Psoas muscle (tissue), 8 donors: ENCODE data around the gene PBRM1. TPM values are rescaled to one million over a fixed set of nuclear protein-coding genes. Genes with fewer than 3 reads are reported as not detected.

Experiments
- ATAC-seq, 4 donors: fragments of 200-7000 bp; cut with Tn5 transposase; one replicate each; pipeline ENCODE4 v1.9.1; 2020; ENCODE audit warnings: moderate library complexity in 3 of 4, mild to moderate bottlenecking in 2 of 4
- DNase-seq, 2 donors: peaks; one replicate each; pipeline ENCODE4 v3.0.0-alpha.2; 2020
- H3K27ac ChIP-seq: fragments of 200-600 bp; one replicate; pipeline ENCODE4 v1.8.0; 2022
- H3K27me3 ChIP-seq, 3 donors: fragments of 200-600 bp in 1 of 3; one replicate each; pipeline versions ENCODE4 v1.6.1 to v1.8.0; 2013 to 2022; ENCODE audit warnings: low read length in 2 of 3, mild to moderate bottlenecking in 2 of 3, moderate library complexity in 1 of 3; ENCODE audit not compliant: insufficient read depth in 3 of 3
- H3K36me3 ChIP-seq, 2 donors: fragments of 200-600 bp in 1 of 2; one replicate each; pipeline versions ENCODE4 v1.6.1 to v1.8.0; 2013 to 2022; ENCODE audit warnings: low read depth in 1 of 2, mild to moderate bottlenecking in 1 of 2, moderate library complexity in 1 of 2; ENCODE audit not compliant: insufficient read depth in 1 of 2
- H3K4me1 ChIP-seq: fragments of 200-600 bp; one replicate; pipeline ENCODE4 v1.8.0; 2022
- H3K4me3 ChIP-seq: fragments of 200-600 bp; one replicate; pipeline ENCODE4 v1.8.0; 2022; ENCODE audit warnings: mild to moderate bottlenecking
- H3K9me3 ChIP-seq: fragments of 200-600 bp; one replicate; pipeline ENCODE4 v1.8.0; 2022
- CTCF ChIP-seq: fragments of 200-600 bp; IDR thresholded peaks from one replicate; pipeline ENCODE4 v1.8.0; 2022; ENCODE audit warnings: antibody characterized with exemption
- WGBS, 3 donors: extraction: QIAGEN DNeasy Blood & Tissue Kit; methylation state at CpG; one replicate each; pipeline versions ENCODE4 v1.1.6 to v1.1.7; 2013; 5-methylcytosine and 5-hydroxymethylcytosine counted together
- intact Hi-C, 2 donors: fragments of 100-400 bp; cut with DNase I; formaldehyde crosslinking; loops; one replicate each; pipeline versions ENCODE4 v1.11.0 to v1.14.2; 2022
- polyA plus RNA-seq, 3 donors: library from polyadenylated mRNA; stranded (reverse); fragments of 200-250 nt; gene quantifications; one replicate each; pipeline ENCODE4 v1.2.3, GENCODE V29; 2013
- total RNA-seq, 4 donors: library from RNA; stranded (reverse); fragmentation: NEBNext Ultra II Directional in 2 of 4; extraction: Animal tissue kit (Norgen Biotek cat#: 25700) in 2 of 4; gene quantifications; one replicate each; pipeline versions ENCODE4 v1.2.1 to v1.2.4, GENCODE V29; 2021 to 2023
- donor health status: healthy with polysubstance abuse.
- donor health status: DM: no; HTN: no; CAD: no; lungs with moderate emphysema.
- donor health status: Bipolar disorder and iron deficiency.
- donor health status: healthy.
- donor health status: DM: yes; HTN: yes; CAD: no.
- donor health status: DM: no; HTN: no; CAD: no.
- donor health status: DM: no; HTN: no; CAD: no.
- donor health status: DM: yes; HTN: yes; CAD: no.

PBRM1 gene
- total and polyA plus RNA-seq, 7 donors, result 7.5 to 46.7 (median 38.0) TPM

- TF ChIP-seq CTCF, result no peak
- no peaks in the 10 kb centered on the region for H3K4me1 ChIP-seq
- no peak for ATAC-seq
- intact Hi-C loops, result no loop called here
- no peaks in the 10 kb centered on the region for H3K9me3 ChIP-seq
- H3K4me3 ChIP-seq, result no peak overlapping the region
- no peaks in the 10 kb centered on the region for H3K27me3 ChIP-seq
- DNase-seq, result no peak
- WGBS, 3 donors, result 84% methylated on average over 4 of the region's 4 CpGs
- H3K36me3 ChIP-seq, result peaks cover 37 to 92% of the 10 kb centered on the region in 2 donors
- no peak overlapping the region for H3K27ac ChIP-seq
Measured at GRCh38 chr3:52695798-52696671, 10.3 kb upstream of the PBRM1 start.

GRCh38 chr3:52694528-52695189 is 8.9 kb upstream of the PBRM1 start:
- no peak overlapping the region for H3K27ac ChIP-seq
- H3K27me3 ChIP-seq, result no peaks in the 10 kb centered on the region
- 52 to 75% (median 54%) methylated on average over 7 of the region's 7 CpGs for WGBS, 3 donors
- intact Hi-C loops, result no loop called here
- no peak overlapping the region for H3K4me3 ChIP-seq
- peaks cover 44 to 100% of the 10 kb centered on the region in 2 donors for H3K36me3 ChIP-seq
- TF ChIP-seq CTCF, result no peak
- no peaks in the 10 kb centered on the region for H3K9me3 ChIP-seq
- ATAC-seq (peak in 1 of 4 donors; percentile 45), DNase-seq (no peak)
- H3K4me1 ChIP-seq, result no peaks in the 10 kb centered on the region

- Histone ChIP-seq H3K4me1 (no peaks in the 10 kb centered on the region), H3K4me3 (no peak overlapping the region), H3K27me3 (no peaks in the 10 kb centered on the region), H3K27ac (no peak overlapping the region), H3K9me3 (no peaks in the 10 kb centered on the region), H3K36me3 (peaks cover 57 to 100% of the 10 kb centered on the region in 2 donors)
- intact Hi-C loops, result no loop called here
- ATAC-seq, result no peak
- TF ChIP-seq CTCF, result no peak
- no peak for DNase-seq
Measured at GRCh38 chr3:52693071-52693470, 7.4 kb upstream of the PBRM1 start.

- no peak overlapping the region for H3K27ac ChIP-seq
- no peak for TF ChIP-seq CTCF
- H3K4me1 ChIP-seq, result peaks cover 13% of the 10 kb centered on the region
- intact Hi-C loops, result no loop called here
- no peak overlapping the region for H3K4me3 ChIP-seq
- H3K36me3 ChIP-seq, result peaks cover 47 to 89% of the 10 kb centered on the region in 2 donors
- no peak for ATAC-seq
- no peaks in the 10 kb centered on the region for H3K9me3 ChIP-seq
- no peaks in the 10 kb centered on the region for H3K27me3 ChIP-seq
- WGBS, 3 donors, result 94 to 96% (median 96%) methylated on average over 2 of the region's 2 CpGs
- DNase-seq, result no peak
Measured at GRCh38 chr3:52690560-52690959, 4.8 kb upstream of the PBRM1 start.
